ENCODE data around the gene DEDD.

The DEDD gene

DNA sequence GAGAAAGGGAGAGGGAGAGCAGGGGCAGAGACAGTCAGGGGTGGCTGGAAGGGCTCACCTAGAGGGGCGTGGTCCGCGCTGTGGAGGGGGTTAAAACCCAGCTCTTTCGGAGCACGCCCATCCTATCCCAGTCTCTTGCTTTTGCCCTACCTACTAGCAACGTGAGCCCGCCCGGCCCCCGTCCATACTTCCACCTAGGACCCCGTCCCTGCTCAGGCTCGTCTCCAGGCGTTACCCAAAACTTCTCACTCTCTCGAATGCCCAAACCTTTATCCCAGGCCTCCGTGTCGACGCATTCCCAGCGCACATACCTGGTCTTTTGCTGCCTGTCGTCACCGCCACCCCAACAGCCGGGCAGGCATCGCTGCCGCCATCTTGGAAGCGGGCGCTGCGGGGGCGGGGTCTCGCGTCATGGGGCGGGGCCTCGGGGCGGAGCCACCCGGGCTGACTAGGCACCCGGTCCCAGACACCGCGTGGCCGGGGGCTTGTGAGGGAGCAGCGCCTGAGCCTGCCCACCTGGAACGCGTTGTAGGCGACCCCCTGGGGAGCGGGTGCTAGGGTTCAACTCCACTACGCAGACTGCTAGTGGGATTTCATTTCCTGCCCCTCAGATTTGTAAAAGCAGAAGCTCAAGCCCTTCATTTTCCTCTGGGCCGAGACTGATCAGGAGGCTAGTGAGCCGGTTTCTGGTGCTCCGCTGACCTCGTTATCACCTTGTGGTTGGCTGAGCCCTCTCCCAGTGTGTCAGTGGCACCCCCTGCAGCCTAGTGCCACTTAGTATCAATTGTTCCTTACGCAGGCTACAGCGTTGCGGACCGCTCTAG is 44.9 kb upstream of the DEDD start, which contains the start of gene B4GALT3:
Gene B4GALT3 (minus strand): TSS at position 396 of the 824 bp plus-strand sequence. CDS start 1,447 bp downstream, outside the sequence.
- Histone ChIP-seq H3K4me3 (ENCODE audit: low read depth, low read length) (peak within 1 kb of the TSS; percentile 81), H3K9me3 (no peaks in the 10 kb centered on the region), H3K4me1 (no peaks in the 10 kb centered on the region; the same call in 1 of the 2 replicates), H3K27me3 (no peaks in the 10 kb centered on the region), H3K36me3 (peaks cover 28% of the 10 kb centered on the region)
- TF ChIP-seq, protein P1, sequence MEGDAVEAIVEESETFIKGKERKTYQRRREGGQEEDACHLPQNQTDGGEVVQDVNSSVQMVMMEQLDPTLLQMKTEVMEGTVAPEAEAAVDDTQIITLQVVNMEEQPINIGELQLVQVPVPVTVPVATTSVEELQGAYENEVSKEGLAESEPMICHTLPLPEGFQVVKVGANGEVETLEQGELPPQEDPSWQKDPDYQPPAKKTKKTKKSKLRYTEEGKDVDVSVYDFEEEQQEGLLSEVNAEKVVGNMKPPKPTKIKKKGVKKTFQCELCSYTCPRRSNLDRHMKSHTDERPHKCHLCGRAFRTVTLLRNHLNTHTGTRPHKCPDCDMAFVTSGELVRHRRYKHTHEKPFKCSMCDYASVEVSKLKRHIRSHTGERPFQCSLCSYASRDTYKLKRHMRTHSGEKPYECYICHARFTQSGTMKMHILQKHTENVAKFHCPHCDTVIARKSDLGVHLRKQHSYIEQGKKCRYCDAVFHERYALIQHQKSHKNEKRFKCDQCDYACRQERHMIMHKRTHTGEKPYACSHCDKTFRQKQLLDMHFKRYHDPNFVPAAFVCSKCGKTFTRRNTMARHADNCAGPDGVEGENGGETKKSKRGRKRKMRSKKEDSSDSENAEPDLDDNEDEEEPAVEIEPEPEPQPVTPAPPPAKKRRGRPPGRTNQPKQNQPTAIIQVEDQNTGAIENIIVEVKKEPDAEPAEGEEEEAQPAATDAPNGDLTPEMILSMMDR (IDR thresholded peaks at IDR 0.05; ENCODE audit: low read depth, low read length), result peak; percentile 57
- DNase-seq, result peak; percentile 95

DNA sequence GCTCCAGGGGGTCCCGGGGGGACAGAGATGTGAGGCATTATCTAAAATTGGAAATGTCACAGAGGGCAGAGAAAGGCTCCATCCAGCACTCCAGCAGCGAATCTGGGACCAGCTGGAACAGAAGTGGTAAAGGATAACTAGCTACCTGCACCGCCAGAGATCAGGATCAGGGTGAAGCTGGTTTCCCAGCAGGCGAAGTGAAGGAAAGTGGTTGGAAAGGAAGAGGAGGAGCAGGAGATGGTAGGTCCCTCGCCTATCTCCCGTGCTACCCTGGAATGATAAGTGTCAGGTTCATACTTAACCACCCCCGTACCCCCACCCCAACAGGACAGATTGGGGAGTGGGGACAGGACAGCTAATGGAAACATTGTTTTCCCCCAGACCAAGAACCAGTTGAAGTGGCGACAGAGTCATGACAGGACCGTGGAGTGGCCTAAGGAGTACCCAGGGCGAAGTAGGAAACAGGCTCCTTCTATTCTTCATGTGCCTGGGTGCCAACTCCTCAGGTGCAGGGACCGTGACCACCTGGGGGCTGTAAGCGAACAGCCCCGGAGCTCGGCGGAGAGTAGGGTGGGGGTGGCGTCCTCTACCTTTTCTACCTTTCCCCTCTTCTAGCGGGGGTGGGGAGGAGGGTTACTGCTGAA is 44.1 kb upstream of the DEDD start:
- Histone ChIP-seq H3K4me3 (ENCODE audit: low read depth, low read length) (peak overlapping the region; percentile 81), H3K36me3 (peaks cover 35% of the 10 kb centered on the region), H3K4me1 (no peaks in the 10 kb centered on the region; the same call in 1 of the 2 replicates), H3K27me3 (no peaks in the 10 kb centered on the region), H3K9me3 (no peaks in the 10 kb centered on the region)
- no peak for DNase-seq
- TF ChIP-seq, protein P1 (IDR thresholded peaks at IDR 0.05; ENCODE audit: low read depth, low read length), result no peak

DNA sequence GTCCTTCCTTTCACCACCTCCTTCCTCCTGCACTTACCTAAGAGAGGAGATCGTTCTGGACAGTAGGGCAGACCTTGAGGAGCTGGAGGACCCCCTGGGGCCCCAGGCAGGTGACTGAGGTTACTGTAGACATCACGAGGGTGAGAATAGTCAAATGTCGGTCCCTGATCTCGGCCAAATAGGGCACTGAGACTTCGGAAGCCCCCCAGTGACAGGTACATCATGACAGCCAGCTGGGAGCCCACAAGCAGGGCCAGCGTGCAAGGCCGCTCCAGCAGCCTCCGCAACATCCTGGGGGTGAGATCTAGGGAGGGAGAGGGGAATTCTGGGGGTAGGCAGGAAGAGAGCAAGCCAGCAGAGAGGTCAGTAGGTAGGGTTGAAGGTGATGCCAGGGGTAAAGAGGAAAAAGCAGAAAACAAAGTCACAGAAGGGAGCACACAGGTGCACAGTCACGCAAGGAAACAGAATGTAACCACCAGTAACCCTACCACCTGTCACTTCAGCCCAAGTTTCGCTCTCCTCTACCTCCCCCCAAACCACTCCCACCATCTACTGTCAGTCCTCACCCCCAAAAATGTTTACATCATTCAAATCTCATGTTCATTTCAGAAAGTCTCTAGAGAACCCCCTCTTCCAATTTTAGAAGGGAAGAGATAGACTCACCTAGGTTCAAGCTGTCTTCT is 43.4 kb upstream of the DEDD start:
- Histone ChIP-seq H3K27me3 (no peaks in the 10 kb centered on the region), H3K4me3 (ENCODE audit: low read depth, low read length) (peak overlapping the region; percentile 81), H3K9me3 (no peaks in the 10 kb centered on the region), H3K4me1 (no peaks in the 10 kb centered on the region; the same call in 1 of the 2 replicates), H3K36me3 (peaks cover 42% of the 10 kb centered on the region)
- DNase-seq, result no peak
- TF ChIP-seq, protein P1 (IDR thresholded peaks at IDR 0.05; ENCODE audit: low read depth, low read length), result no peak

DNA sequence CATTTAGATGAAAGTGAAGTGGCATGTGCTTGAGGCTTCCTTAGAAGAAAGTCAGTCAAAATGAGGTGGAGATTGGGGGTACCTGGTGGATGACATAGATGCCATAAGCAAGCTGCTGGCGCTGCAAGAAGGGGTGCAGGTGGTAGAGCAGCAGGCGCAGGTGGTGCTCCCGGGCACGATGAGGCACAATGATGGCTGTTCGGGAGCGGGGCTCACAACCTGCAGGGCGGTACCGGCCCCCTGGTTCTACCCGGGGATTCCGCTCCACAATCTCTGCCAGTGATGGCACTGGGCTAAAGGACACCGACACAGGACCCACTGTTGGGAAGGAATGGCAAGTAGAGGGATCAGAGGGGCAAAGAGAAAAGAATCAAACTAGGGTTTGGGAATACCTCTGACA is 42.4 kb upstream of the DEDD start:
- DNase-seq, result no peak
- Histone ChIP-seq H3K27me3 (no peaks in the 10 kb centered on the region), H3K9me3 (no peaks in the 10 kb centered on the region), H3K36me3 (peaks cover 49% of the 10 kb centered on the region), H3K4me1 (no peaks in the 10 kb centered on the region; the same call in 1 of the 2 replicates), H3K4me3 (ENCODE audit: low read depth, low read length) (no peak overlapping the region)
- TF ChIP-seq, protein P1 (IDR thresholded peaks at IDR 0.05; ENCODE audit: low read depth, low read length), result no peak

DNA sequence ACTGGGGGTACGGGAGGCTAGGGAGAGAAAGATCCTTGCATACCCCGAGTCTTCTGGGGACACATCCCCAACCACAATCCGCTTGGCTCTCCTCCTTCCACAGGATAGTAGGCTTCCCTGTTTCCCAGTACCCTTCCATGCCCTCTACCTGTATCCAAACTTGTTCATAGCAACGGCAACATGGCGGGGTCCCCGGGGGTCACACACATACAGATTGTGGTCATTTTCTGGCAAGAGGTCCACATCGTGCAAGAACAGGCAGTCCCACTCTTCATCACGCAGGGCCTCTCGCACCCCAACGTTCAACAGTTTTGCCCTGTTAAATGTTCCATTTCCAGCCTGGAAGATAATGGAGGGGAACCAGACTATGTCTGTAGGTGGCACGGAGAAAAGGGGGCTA is 41.2 kb upstream of the DEDD start:
- no peaks in the 10 kb centered on the region for H3K9me3 ChIP-seq
- H3K27me3 ChIP-seq, result no peaks in the 10 kb centered on the region
- H3K4me1 ChIP-seq, result no peaks in the 10 kb centered on the region; the same call in 1 of the 2 replicates
- H3K36me3 ChIP-seq, result peaks cover 49% of the 10 kb centered on the region
- DNase-seq, result no peak
- no peak overlapping the region for H3K4me3 ChIP-seq (ENCODE audit: low read depth, low read length)
- TF ChIP-seq, protein P1 (IDR thresholded peaks at IDR 0.05; ENCODE audit: low read depth, low read length), result no peak
